K562 (cell line): ENCODE data around the gene ARL16. TPM values are rescaled to one million over a fixed set of nuclear protein-coding genes. Genes with fewer than 3 reads are reported as not detected.

ENCODE experiments used
- BRD4 ChIP-seq: fragments of 200-600 bp; sonication (generic); IDR thresholded peaks from 2 replicates; pipeline ENCODE4 v1.6.1; 2017; ENCODE audit warnings: inconsistent platforms
- DPF2 ChIP-seq: fragments of 450-650 bp; IDR thresholded peaks from 2 replicates; pipeline ENCODE4 v1.6.1; 2016
- FOXA3 ChIP-seq, 2 experiments: fragments of 450-650 bp in 1 of 2; sonication (generic) in 1 of 2; formaldehyde crosslinking; IDR thresholded peaks in 1 of 2; conservative IDR thresholded peaks in 1 of 2; 2 replicates each; pipeline versions ENCODE4 v1.4.0 to v1.8.0; 2020 to 2022; ENCODE audit warnings: mild to moderate bottlenecking in 2 of 2, missing genetic modification reagents in 1 of 2
- GABPB1 ChIP-seq: sonication (generic); formaldehyde crosslinking; IDR thresholded peaks from 2 replicates; pipeline ENCODE4 v1.8.0; 2022; ENCODE audit warnings: mild to moderate bottlenecking, missing genetic modification reagents
- KLF10 ChIP-seq: fragments of 250-450 bp; sonication (Bioruptor Pico); IDR thresholded peaks from 2 replicates; pipeline ENCODE4 v1.6.1; 2021; ENCODE audit warnings: matching md5 sums
- MTA2 ChIP-seq: fragments of 450-650 bp; IDR thresholded peaks from 2 replicates; pipeline ENCODE4 v1.6.1; 2016; ENCODE audit warnings: low read depth
- NFE2L1 ChIP-seq: fragments of 450-650 bp; IDR thresholded peaks from 2 replicates; pipeline ENCODE4 v1.6.1; 2016; ENCODE audit warnings: missing genetic modification characterization, low read depth, mild to moderate bottlenecking, missing compliant biosample characterization, moderate library complexity, borderline replicate concordance
- NR1H2 ChIP-seq: sonication (generic); formaldehyde crosslinking; IDR thresholded peaks from 2 replicates; pipeline ENCODE4 v1.4.0; 2020; ENCODE audit warnings: mild to moderate bottlenecking, missing genetic modification reagents
- RERE ChIP-seq: sonication (generic); formaldehyde crosslinking; IDR thresholded peaks from 2 replicates; pipeline ENCODE4 v1.8.0; 2023; ENCODE audit warnings: missing genetic modification reagents, mild to moderate bottlenecking, borderline replicate concordance
- STAT5B ChIP-seq: fragments of 250-450 bp; sonication (Bioruptor Pico); IDR thresholded peaks from 2 replicates; pipeline ENCODE4 v1.8.0; 2021; ENCODE audit warnings: mild to moderate bottlenecking, inconsistent platforms
- TAF15 ChIP-seq: fragments of 200-400 bp; formaldehyde crosslinking; IDR thresholded peaks from 2 replicates; pipeline ENCODE4 v1.6.1; 2017; ENCODE audit warnings: mild to moderate bottlenecking, low read depth, low read length, moderate library complexity
- TAF9B ChIP-seq: fragments of 450-650 bp; IDR thresholded peaks from 2 replicates; pipeline ENCODE4 v1.6.1; 2018; ENCODE audit warnings: mild to moderate bottlenecking; ENCODE audit not compliant: partially characterized antibody
- ZEB2 ChIP-seq: fragments of 450-650 bp; IDR thresholded peaks from 2 replicates; pipeline ENCODE4 v1.6.1; 2016
- ZNF140 ChIP-seq: fragments of 250-450 bp; sonication (Bioruptor Pico); IDR thresholded peaks from 2 replicates; pipeline ENCODE4 v1.8.0; 2021; ENCODE audit warnings: moderate library complexity, mild to moderate bottlenecking, inconsistent platforms
- ZNF408 ChIP-seq: fragments of 250-450 bp; sonication (Bioruptor Pico); IDR thresholded peaks from 2 replicates; pipeline ENCODE4 v1.4.0; 2020; ENCODE audit warnings: low read depth, mild to moderate bottlenecking, moderate library complexity
- ZNF518B ChIP-seq: fragments of 250-450 bp; sonication (Bioruptor Pico); IDR thresholded peaks from 2 replicates; pipeline ENCODE4 v1.5.0; 2021; ENCODE audit warnings: mild to moderate bottlenecking, moderate library complexity
- ZNF644 ChIP-seq: fragments of 200-800 bp; sonication (Bioruptor generic); IDR thresholded peaks from 2 replicates; pipeline ENCODE4 v1.6.1; 2016; ENCODE audit warnings: low read depth, missing genetic modification characterization, missing compliant biosample characterization
- polyA plus RNA-seq, 8 experiments: library from polyadenylated mRNA; depleted of rRNA in 4 of 8; stranded (reverse) in 5 of 8; unstranded in 3 of 8; fragments of >200 nt; fragmentation: Nextera tagmentation in 2 of 8; fragmentation: Illumina TruSeq in 1 of 8; extraction: Ambion mirVana in 2 of 8; extraction: Trizol in 1 of 8; gene quantifications; 2 replicates each; pipeline versions ENCODE4 v1.2.1 to v1.2.3, GENCODE V29; 2011 to 2014; ENCODE audit warnings: inconsistent platforms in 1 of 8, missing spikeins in 1 of 8
- total RNA-seq, 7 experiments: library from RNA; depleted of rRNA in 6 of 7; stranded (reverse); fragments of >200 nt in 6 of 7; fragmentation: Illumina TruSeq in 2 of 7; extraction: Trizol in 2 of 7; gene quantifications; 2 replicates each; pipeline versions ENCODE4 v1.2.1 to v1.2.3, GENCODE V29; 2011 to 2021; ENCODE audit warnings: low replicate concordance in 1 of 7
- TF ChIP-seq, protein P1 (sequence below): sonication (generic); IDR thresholded peaks from 2 replicates; pipeline ENCODE4 v1.6.1; 2016

Gene ARL16
- total and polyA plus RNA-seq, 9 of the 15 experiments (the other 6 are each of a cell fraction or from before 2014, with no cell fraction given), result 5.4 to 32.4 (median 22.6) TPM

DNA sequence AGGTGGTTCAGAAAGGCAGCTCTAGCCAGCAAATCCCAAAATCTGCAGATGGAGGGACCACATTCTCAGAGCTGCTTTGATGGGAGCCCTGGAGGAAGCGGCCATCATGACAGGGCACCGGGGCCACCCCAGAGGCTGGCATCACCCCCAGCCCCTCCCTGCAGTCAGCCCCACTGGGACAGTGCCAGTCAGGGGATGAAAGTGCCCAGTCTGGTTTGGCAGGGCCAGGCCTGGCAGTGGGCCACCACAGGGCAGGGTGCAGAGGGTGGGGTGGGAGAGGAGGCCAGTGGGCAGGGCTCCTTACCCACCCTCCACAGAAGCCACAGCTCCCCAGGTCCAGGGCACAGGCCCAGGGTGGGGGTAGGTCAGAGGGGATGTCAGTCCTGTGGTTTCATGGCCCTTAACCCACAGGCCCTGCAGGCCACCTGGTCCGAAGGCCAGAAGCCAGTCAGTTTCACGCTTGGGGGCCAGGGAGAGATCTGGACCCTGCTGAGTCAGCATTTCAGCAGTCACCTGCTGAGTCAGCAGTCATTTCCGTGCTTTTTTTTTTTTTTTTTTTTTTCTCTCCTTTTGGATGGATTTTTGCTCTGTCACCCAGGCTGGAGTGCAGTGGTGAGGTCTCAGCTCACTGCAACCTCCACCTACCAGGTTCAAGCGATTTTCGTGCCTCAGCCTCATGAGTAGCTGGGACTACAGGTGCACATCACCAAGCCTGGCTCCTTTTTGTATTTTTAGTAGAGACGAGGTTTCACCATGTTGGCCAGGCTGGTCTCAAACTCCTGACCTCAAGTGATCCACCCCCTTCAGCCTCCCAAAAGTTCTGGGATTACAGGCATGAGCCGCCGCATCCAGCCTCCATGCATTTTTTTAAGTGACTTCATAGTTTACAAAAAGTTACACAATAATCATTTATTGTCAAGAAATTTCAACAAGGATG, 38.9 kb upstream of the ARL16 start (continued):
- TF ChIP-seq, protein P1, sequence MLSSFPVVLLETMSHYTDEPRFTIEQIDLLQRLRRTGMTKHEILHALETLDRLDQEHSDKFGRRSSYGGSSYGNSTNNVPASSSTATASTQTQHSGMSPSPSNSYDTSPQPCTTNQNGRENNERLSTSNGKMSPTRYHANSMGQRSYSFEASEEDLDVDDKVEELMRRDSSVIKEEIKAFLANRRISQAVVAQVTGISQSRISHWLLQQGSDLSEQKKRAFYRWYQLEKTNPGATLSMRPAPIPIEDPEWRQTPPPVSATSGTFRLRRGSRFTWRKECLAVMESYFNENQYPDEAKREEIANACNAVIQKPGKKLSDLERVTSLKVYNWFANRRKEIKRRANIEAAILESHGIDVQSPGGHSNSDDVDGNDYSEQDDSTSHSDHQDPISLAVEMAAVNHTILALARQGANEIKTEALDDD, result no peak
- TF ChIP-seq FOXA3 (CRISPR knock-in tag; conservative IDR thresholded peaks at IDR 0.05 in 1 of 2, IDR thresholded peaks at IDR 0.05 in 1 of 2) (no peak), MTA2 (0 out of 2 replicates have a peak, but pooled peaks have one; percentile 18), GABPB1 (CRISPR knock-in tag) (0 out of 2 replicates have a peak, but pooled peaks have one; percentile 30), ZNF518B (CRISPR knock-in tag) (no peak), ZEB2 (peak; percentile 17; the same call in 1 of the 2 replicates), DPF2 (peak; percentile 83), NR1H2 (CRISPR knock-in tag) (no peak), NFE2L1 (peak; percentile 55), RERE (CRISPR knock-in tag) (no peak), STAT5B (CRISPR knock-in tag) (no peak), TAF9B (no peak), ZNF408 (CRISPR knock-in tag) (no peak), KLF10 (CRISPR knock-in tag) (no peak), ZNF644 (tag) (no peak), TAF15 (no peak), BRD4 (no peak), ZNF140 (no peak)
